ENCODE results near the gene OLR1. TPM values are rescaled to one million over a fixed set of nuclear protein-coding genes. Genes with fewer than 3 reads are reported as not detected.

OLR1 gene
- total RNA-seq, 2 donors from 2014 or later: 0.15 TPM; not detected in 1

DNA sequence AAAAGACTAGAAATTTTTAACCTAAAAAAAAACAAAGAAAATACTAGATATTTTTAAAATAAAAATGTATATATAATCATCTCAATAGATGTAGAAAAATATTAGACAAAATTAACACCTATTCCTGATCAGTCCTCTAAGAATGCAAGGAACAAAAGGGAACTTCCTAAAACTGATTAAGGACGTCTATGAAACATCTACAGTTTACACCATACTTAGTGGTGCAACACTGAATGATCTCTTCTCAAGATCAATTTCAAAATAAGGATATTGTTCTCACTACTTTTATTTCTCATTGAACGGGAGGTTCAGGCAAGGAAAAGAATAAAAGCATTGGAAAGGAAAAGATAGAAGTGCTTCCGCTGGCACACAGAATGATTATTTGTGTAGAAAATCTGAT, 16.0 kb downstream of the OLR1 start:
- Mint-ChIP-seq H3K4me3 (no peak overlapping the region), H3K27ac (no peak overlapping the region), H3K4me1 (peaks cover 13% of the 10 kb centered on the region), H3K36me3 (ENCODE audit: low read depth) (no peaks in the 10 kb centered on the region), H3K27me3 (peaks cover 19% of the 10 kb centered on the region)
- no peaks in the 10 kb centered on the region for H3K9me3 ChIP-seq (ENCODE audit: control insufficient read depth, low read length, poor library complexity, severe bottlenecking)
- no peak for ATAC-seq
- no peak for DNase-seq

DNA sequence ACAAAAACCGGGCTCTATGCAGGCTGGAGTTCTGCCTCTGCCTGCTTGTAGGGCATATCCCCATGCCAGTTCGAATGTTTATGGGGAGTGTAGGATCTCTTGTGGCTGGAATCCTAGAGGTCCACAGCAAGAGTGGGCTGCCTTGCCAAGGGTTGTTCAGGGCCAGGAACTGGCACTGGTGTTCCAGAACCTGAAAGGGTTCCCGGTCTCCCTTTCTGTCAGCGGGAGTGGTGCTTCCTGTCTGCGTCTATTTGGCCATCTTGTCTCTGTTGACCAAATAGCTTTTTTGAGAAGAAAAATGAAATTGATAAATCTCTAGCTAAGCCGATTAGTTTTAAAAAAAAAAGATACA, 17.8 kb downstream of the OLR1 start:
- Mint-ChIP-seq H3K27ac (no peak overlapping the region), H3K27me3 (peaks cover 9% of the 10 kb centered on the region), H3K4me3 (peak overlapping the region; percentile 92), H3K36me3 (ENCODE audit: low read depth) (no peaks in the 10 kb centered on the region), H3K4me1 (peaks cover 13% of the 10 kb centered on the region)
- ATAC-seq (no peak), DNase-seq (no peak)
- no peaks in the 10 kb centered on the region for H3K9me3 ChIP-seq (ENCODE audit: control insufficient read depth, low read length, poor library complexity, severe bottlenecking)

DNA sequence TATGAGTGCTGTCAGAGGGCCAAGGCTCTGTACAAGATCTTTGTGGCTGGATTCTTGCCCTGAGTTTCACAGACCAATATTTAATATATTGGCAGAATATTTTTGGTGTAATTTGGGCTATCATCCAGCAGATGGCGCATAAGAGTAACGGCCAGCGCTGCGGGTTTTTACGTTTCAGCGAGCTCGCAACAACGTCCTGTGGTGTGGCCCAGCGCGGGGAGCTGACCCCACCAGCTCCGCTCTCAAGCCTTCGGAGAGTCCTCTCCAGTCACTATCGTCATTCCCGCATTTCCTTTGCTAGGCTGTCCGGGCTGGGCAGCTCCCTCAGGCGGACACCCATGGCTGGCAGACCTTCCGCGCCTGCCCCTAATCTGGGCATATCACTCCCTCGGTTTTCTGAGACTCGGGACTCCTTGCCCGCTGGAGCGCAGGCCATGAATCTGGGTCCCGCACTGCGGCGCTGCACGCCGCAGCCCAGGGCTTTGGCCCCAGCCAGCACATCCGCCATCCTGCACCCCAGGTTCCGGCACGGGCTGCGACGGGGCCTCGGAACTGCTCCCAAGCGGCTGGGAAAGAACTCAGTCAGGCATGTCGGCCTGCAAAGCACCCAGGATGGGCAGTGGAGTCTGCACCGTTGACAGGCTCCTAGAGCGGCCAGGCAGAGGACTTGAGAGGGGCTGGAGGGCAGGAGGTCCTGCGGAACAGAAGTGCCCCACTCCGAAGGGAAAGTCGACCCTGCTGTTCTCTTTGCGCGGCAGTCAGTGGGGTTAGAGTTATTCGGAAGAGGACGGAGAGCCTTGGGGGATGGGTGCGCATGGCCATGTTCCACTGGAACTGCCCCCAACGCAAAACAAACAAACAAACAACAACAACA, 18.4 kb downstream of the OLR1 start:
- H3K4me3 Mint-ChIP-seq: peak overlapping the region; percentile 92
- ATAC-seq (peak; percentile 85), DNase-seq (peak; percentile 20 to 48 (median 28))
- H3K27me3 Mint-ChIP-seq: peaks cover 9% of the 10 kb centered on the region
- H3K36me3 Mint-ChIP-seq (ENCODE audit: low read depth): no peaks in the 10 kb centered on the region
- H3K9me3 ChIP-seq (ENCODE audit: control insufficient read depth, low read length, poor library complexity, severe bottlenecking): no peaks in the 10 kb centered on the region
- peaks cover 13% of the 10 kb centered on the region for H3K4me1 Mint-ChIP-seq
- peak overlapping the region; percentile 70 for H3K27ac Mint-ChIP-seq

DNA sequence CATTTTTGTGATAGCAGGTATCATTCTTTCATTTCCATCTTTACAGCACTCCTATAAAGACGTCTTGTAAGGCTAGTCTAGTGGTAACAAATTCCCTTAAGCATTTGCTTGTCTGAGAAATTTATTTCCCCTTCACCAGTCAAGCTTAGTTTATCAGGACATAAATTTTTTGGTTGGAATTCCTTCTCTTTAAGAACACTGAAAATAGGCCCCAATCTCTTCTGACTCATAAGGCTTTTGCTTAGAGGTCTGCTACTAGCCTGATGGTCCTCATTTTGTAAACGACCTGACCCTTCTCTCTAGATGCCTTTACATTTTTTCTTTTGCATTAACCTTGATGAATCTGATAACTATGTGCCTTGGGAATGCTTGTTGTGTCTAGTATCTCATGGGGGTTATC, 20.3 kb downstream of the OLR1 start:
- Mint-ChIP-seq H3K27me3 (peaks cover 9% of the 10 kb centered on the region), H3K36me3 (ENCODE audit: low read depth) (no peaks in the 10 kb centered on the region), H3K27ac (no peak overlapping the region), H3K4me3 (no peak overlapping the region), H3K4me1 (peaks cover 10% of the 10 kb centered on the region)
- no peak for ATAC-seq
- DNase-seq: no peak
- H3K9me3 ChIP-seq (ENCODE audit: control insufficient read depth, low read length, poor library complexity, severe bottlenecking): no peaks in the 10 kb centered on the region

DNA sequence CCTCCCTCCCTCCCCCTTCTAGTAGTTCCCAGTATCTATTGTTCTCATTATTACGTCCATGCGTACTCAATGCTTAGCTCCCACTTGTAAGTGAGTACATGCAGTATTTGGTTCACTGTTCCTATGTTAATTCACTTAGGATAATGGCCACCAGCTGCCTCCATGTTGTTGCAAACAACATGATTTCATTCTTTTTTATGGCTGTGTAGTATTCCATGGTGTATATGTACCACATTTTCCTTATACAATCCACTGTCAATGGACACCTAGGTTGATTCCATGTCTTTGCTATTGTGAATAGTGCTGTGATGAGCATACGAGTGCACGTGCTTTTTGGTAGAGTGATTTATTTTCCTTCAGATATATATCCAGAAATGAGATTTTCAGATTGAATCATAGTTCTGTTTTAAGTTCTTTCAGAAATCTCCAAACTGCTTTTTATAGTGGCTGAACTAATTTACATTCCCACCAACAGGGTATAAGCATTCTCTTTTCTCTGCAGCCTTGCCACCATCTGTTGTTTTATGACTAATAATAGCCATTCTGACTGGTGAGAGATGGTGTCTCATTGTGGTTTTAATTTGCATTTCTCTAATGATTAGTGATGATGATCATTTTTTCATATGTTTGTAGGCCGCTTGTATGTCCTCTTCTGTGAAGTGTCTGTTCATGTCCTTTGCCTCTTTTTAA, 24.1 kb downstream of the OLR1 start:
- ATAC-seq: no peak
- peaks cover 18% of the 10 kb centered on the region for H3K27me3 Mint-ChIP-seq
- H3K27ac Mint-ChIP-seq: no peak overlapping the region
- DNase-seq: no peak
- H3K4me1 Mint-ChIP-seq: peaks cover 3% of the 10 kb centered on the region
- H3K36me3 Mint-ChIP-seq (ENCODE audit: low read depth): no peaks in the 10 kb centered on the region
- H3K9me3 ChIP-seq (ENCODE audit: control insufficient read depth, low read length, poor library complexity, severe bottlenecking): no peaks in the 10 kb centered on the region
- H3K4me3 Mint-ChIP-seq: no peak overlapping the region

DNA sequence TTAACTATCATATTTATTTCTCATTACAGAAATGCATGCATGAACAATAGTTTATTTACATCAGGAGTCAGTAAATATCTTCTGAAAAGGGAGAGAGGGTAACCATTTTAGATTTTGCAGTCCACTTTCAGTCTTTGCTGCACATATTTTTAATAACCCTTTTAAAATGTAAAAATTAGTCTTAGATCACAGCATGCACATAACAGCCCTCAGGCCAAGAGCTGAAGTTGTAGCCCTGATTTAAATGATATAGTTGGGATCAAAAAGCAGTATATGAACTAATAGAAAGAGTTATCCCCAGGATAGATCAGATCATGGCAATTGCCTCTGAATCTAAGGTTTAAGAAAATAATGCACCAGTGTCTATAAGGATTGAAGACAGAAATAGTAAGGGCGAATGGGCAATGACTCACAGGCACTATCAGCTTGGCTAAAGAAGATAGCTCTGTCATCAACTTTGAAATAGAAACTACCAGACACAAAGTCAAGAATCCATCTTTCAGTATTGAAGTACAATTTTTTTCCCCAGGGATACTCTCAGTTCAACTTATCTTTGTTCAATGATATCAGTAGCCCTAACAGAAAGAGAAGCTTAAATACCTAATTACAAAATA, 28.8 kb downstream of the OLR1 start:
- Mint-ChIP-seq H3K4me3 (no peak overlapping the region), H3K4me1 (peaks cover 2% of the 10 kb centered on the region), H3K36me3 (ENCODE audit: low read depth) (no peaks in the 10 kb centered on the region), H3K27ac (no peak overlapping the region), H3K27me3 (peaks cover 24% of the 10 kb centered on the region)
- no peak for ATAC-seq
- H3K9me3 ChIP-seq (ENCODE audit: control insufficient read depth, low read length, poor library complexity, severe bottlenecking): no peaks in the 10 kb centered on the region
- no peak for DNase-seq

DNA sequence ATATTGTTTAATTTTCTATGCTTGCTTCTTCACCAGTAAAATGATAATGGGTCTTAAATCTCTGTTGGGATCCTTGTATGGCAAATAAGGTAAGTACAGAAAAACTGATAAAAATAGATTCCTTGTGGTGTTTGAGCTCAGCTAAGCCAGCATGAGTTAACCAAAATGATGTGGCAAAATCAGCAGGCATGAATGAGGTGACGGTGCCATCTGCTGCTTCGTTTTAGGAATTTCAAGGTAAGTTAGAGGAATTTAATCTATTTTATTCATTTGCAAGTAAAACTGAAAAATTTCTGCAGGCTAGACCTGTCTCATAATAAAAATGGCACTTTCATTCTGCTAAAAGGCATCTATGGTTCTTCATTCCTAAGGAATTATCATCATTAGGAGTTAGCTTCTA, 31.9 kb downstream of the OLR1 start:
- H3K9me3 ChIP-seq (ENCODE audit: control insufficient read depth, low read length, poor library complexity, severe bottlenecking): no peaks in the 10 kb centered on the region
- no peak for DNase-seq
- H3K27me3 Mint-ChIP-seq: peaks cover 34% of the 10 kb centered on the region
- no peak overlapping the region for H3K4me3 Mint-ChIP-seq
- ATAC-seq: peak; percentile 49
- H3K4me1 Mint-ChIP-seq: peaks cover 4% of the 10 kb centered on the region
- H3K27ac Mint-ChIP-seq: no peak overlapping the region
- H3K36me3 Mint-ChIP-seq (ENCODE audit: low read depth): peaks cover 3% of the 10 kb centered on the region

DNA sequence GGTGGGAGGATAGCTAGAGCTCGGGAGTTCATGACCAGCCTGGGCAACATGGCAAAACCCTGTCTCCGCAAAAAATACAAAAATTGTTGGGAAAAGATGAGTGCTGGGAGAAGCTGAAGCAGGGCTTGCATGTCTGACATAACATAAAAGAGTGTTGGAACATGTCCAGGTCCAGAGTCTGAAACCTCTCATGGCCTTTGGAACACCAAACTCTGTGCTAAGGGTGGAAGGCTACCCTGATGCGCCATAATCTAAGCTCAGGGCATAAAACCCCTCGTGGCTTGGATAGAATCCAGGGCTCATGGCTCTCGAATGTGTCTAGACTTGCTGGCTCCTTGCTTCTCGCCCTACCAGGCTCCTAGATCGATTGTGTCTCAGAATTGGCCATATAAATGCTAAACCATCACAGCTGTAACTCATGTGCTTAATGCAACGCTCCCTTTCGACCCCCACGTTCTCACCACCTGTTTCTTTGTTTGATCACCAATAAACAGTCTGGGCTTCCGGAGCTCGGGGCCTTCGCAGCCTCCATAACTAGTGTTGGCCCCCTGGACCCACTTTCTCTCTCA, 35.2 kb downstream of the OLR1 start:
- Mint-ChIP-seq H3K4me3 (no peak overlapping the region), H3K27ac (no peak overlapping the region), H3K4me1 (peaks cover 2% of the 10 kb centered on the region), H3K36me3 (ENCODE audit: low read depth) (peaks cover 3% of the 10 kb centered on the region), H3K27me3 (peaks cover 16% of the 10 kb centered on the region)
- ATAC-seq (no peak), DNase-seq (no peak)
- H3K9me3 ChIP-seq (ENCODE audit: control insufficient read depth, low read length, poor library complexity, severe bottlenecking): no peaks in the 10 kb centered on the region

DNA sequence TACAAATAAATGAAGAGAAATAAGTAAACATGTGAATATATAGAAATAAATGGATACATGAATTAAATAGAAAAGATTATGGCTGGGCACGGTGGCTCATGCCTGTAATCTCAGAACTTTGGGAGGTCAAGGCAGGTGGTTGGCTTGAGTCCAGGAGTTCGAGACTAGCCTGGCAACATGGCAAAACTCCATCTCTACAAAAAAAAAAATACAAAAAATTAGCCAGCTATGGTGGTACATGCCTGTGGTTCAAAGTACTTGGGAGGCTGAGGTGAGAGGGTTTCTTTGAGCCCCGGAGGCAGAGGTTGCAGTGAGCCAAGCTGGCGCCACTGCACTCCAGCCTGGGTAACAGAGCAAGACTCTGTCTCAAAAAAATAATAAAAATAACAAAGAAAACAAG, 36.8 kb downstream of the OLR1 start:
- peaks cover 7% of the 10 kb centered on the region for H3K4me1 Mint-ChIP-seq

DNA sequence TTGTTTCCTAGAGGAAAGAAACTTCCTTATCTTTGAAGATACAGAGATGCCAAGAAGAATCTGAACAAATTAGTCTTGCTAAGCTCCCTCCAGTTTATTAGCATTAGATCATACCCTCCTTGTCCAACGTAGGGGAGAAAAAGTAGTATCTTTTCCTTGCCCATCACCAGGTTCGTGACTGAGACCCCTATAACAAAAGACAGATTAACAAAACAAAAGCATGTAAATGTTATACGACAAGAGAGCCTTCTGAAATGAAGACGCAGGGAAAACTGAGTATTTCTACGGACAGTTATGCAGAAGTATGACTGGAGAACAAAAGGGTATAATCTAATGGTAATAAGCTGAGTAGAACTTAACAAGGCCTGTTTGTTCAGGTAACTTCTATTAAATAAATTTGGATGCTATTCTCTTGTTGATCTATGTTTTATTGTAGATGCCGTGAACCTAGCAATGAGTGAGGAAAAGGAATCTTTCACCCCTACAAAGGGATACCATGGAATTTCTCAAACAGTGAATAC, 39.0 kb downstream of the OLR1 start:
- H3K9me3 ChIP-seq (ENCODE audit: control insufficient read depth, low read length, poor library complexity, severe bottlenecking): no peaks in the 10 kb centered on the region
- Mint-ChIP-seq H3K27ac (no peak overlapping the region), H3K36me3 (ENCODE audit: low read depth) (peaks cover 3% of the 10 kb centered on the region), H3K27me3 (peaks cover 9% of the 10 kb centered on the region), H3K4me1 (peaks cover 7% of the 10 kb centered on the region), H3K4me3 (no peak overlapping the region)
- DNase-seq: no peak
- no peak for ATAC-seq

More for the DNA sequence above, 36.8 kb downstream of the OLR1 start:
- peaks cover 13% of the 10 kb centered on the region for H3K27me3 Mint-ChIP-seq
- no peak overlapping the region for H3K4me3 Mint-ChIP-seq
- H3K9me3 ChIP-seq (ENCODE audit: control insufficient read depth, low read length, poor library complexity, severe bottlenecking): no peaks in the 10 kb centered on the region
- H3K27ac Mint-ChIP-seq: no peak overlapping the region
- H3K36me3 Mint-ChIP-seq (ENCODE audit: low read depth): peaks cover 3% of the 10 kb centered on the region
- ATAC-seq: no peak
- DNase-seq: no peak

DNA sequence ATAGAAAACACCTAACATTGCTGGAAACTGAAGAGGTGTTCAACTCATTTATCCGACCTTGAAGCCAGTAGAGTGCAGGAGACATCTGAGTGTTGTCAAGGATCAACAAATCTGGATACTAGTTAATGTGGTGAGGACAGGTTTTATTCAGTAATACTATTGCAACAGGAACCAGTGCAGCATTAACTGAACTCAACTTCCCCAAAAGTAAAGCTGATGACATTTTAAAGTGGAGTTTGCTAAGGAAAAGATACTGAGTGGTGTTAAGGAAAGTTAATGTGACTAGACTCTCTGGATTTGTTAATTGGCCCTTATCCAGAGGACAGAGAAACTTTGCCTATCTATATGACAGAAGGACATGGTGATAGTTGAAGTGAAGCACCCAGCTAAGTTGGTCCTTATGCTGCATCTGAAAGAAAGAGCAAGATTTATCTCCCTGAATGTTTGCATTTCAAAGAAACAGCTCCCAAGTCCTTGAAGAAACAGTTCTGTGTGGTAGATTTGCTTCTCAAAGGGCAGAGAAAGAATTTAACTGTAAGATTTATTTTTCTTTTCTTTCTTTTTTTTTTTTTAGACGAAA, 40.7 kb downstream of the OLR1 start:
- H3K36me3 Mint-ChIP-seq (ENCODE audit: low read depth): no peaks in the 10 kb centered on the region
- peaks cover 7% of the 10 kb centered on the region for H3K27me3 Mint-ChIP-seq
- peaks cover 5% of the 10 kb centered on the region for H3K4me1 Mint-ChIP-seq
- no peak for DNase-seq
- H3K4me3 Mint-ChIP-seq: no peak overlapping the region
- no peak for ATAC-seq
- H3K9me3 ChIP-seq (ENCODE audit: control insufficient read depth, low read length, poor library complexity, severe bottlenecking): no peaks in the 10 kb centered on the region
- H3K27ac Mint-ChIP-seq: no peak overlapping the region

DNA sequence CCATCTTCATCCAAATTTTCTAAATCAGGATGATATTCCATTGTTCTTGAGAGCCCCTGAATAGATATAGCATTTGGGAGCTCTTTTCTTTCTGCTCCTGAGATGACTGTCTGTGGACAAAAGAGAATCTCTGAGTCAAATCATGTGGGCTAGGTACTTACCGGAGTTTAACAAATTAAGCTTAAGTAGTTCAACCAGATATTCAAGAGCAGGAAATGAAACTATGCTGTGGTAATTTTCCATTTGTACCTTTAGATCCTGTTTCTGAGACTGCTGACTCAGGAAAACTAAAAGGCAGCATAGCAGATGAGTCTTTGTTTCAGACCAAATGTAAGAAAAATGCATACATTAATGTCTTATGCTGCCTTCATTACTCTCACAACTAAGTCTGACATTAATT, 41.9 kb downstream of the OLR1 start, which contains the start of gene CLEC7A:
CLEC7A (minus strand) TSS at position 158 of the 400 bp plus-strand sequence; CDS start at position 41, 117 bp downstream.
- Mint-ChIP-seq H3K36me3 (ENCODE audit: low read depth) (no peaks in the 10 kb centered on the region), H3K4me3 (peak within 1 kb of the TSS; percentile 46), H3K27me3 (peaks cover 7% of the 10 kb centered on the region), H3K4me1 (peaks cover 5% of the 10 kb centered on the region), H3K27ac (no peak within 1 kb of the TSS)
- H3K9me3 ChIP-seq (ENCODE audit: control insufficient read depth, low read length, poor library complexity, severe bottlenecking): no peaks in the 10 kb centered on the region
- ATAC-seq (peak; percentile 68), DNase-seq (no peak)

DNA sequence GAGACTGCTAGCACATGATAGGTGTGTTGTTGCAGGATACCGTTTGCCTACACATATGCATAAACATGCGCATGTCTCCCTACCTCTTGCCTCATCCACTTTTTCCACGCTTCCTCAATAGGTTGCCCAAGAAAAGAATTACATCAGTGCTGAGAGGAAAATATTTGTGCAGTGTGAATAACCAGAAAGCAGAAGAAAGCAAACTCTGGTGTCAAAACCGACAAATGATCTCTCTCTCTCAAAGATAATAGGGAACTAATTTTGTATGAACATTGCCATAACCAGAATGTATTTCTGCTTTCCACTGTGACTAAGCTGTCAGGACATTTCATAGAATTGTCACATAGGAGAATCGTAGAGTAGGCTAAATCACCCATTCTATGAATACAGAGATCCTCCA, 43.2 kb downstream of the OLR1 start:
- H3K4me1 Mint-ChIP-seq: peaks cover 5% of the 10 kb centered on the region
- no peak for ATAC-seq

More for the DNA sequence above, 43.2 kb downstream of the OLR1 start:
- no peak for DNase-seq
- H3K4me3 Mint-ChIP-seq: no peak overlapping the region
- no peak overlapping the region for H3K27ac Mint-ChIP-seq
- peaks cover 7% of the 10 kb centered on the region for H3K27me3 Mint-ChIP-seq
- no peaks in the 10 kb centered on the region for H3K36me3 Mint-ChIP-seq (ENCODE audit: low read depth)
- no peaks in the 10 kb centered on the region for H3K9me3 ChIP-seq (ENCODE audit: control insufficient read depth, low read length, poor library complexity, severe bottlenecking)

All from T-helper 17 cell (primary cell).